Adrenal gland (tissue), 5 donors: ENCODE data around the gene MBD2.

Source experiments
- POLR2A ChIP-seq, 2 donors: fragments of 450-650 bp; IDR thresholded peaks; one replicate each; pipeline ENCODE4 v1.6.1; 2017; ENCODE audit warnings: antibody characterized with exemption in 2 of 2, mild to moderate bottlenecking in 2 of 2, moderate library complexity in 1 of 2
- TF ChIP-seq, protein P1 (sequence below), 6 experiments: fragments of 450-650 bp in 4 of 6; fragments of 200-600 bp in 2 of 6; sonication (generic) in 1 of 6; IDR thresholded peaks; 1 replicate in 5 of 6; 2 replicates in 1 of 6; pipeline versions ENCODE4 v1.5.1 to v1.8.0; 2016 to 2021; ENCODE audit warnings: antibody characterized with exemption in 6 of 6, mild to moderate bottlenecking in 2 of 6, moderate library complexity in 1 of 6
- donor health status: DM: no; HTN: no; CAD: no.

DNA sequence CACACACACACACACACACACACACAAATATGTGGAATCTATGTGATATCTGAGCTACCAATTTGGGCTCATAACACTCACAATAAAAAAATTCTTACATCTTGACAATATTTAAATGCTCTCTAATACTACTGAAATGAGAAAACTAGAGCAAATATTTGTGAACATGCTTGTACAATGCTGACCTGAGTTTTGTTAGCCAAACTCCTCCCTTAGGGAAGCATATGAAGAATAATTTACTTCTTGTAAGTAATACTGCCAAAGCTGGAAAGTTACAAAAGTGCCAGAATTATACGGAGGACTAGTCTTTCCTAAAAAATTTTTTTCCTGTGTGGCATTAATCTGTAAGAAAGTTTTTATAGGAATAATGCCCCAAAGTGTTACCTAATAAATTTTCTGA lies 18.5 kb downstream of the MBD2 start:
- TF ChIP-seq, protein P1, sequence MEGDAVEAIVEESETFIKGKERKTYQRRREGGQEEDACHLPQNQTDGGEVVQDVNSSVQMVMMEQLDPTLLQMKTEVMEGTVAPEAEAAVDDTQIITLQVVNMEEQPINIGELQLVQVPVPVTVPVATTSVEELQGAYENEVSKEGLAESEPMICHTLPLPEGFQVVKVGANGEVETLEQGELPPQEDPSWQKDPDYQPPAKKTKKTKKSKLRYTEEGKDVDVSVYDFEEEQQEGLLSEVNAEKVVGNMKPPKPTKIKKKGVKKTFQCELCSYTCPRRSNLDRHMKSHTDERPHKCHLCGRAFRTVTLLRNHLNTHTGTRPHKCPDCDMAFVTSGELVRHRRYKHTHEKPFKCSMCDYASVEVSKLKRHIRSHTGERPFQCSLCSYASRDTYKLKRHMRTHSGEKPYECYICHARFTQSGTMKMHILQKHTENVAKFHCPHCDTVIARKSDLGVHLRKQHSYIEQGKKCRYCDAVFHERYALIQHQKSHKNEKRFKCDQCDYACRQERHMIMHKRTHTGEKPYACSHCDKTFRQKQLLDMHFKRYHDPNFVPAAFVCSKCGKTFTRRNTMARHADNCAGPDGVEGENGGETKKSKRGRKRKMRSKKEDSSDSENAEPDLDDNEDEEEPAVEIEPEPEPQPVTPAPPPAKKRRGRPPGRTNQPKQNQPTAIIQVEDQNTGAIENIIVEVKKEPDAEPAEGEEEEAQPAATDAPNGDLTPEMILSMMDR (IDR thresholded peaks at IDR 0.05): no peak
- no peak for TF ChIP-seq POLR2A (IDR thresholded peaks at IDR 0.05)
